Endodermal cell (in vitro differentiated cells): ENCODE data around the gene TCF3. TPM values are rescaled to one million over a fixed set of nuclear protein-coding genes. Genes with fewer than 3 reads are reported as not detected.

Experiments used
- DNase-seq: peaks from one replicate; pipeline ENCODE4 v3.0.0-alpha.2; 2017
- H3K27ac ChIP-seq: 2 replicates; pipeline ENCODE4 v1.5.1; 2013; ENCODE audit warnings: mild to moderate bottlenecking, low read depth, low read length, moderate library complexity
- H3K27me3 ChIP-seq: 2 replicates; pipeline ENCODE4 v1.6.1; 2013; ENCODE audit warnings: mild to moderate bottlenecking, low read length, moderate library complexity; ENCODE audit not compliant: insufficient read depth, control insufficient read depth, poor library complexity, severe bottlenecking
- H3K36me3 ChIP-seq: 2 replicates; pipeline ENCODE4 v1.7.0; 2013; ENCODE audit warnings: mild to moderate bottlenecking, low read length, moderate library complexity; ENCODE audit not compliant: control insufficient read depth, insufficient read depth
- H3K4me1 ChIP-seq: one replicate; pipeline ENCODE4 v1.7.0; 2013; ENCODE audit warnings: low read length; ENCODE audit not compliant: control insufficient read depth, insufficient read depth
- H3K4me3 ChIP-seq: 2 replicates; pipeline ENCODE4 v1.5.1; 2013; ENCODE audit warnings: mild to moderate bottlenecking, low read length, moderate library complexity
- H3K9ac ChIP-seq: 2 replicates; pipeline ENCODE4 v1.6.1; 2013; ENCODE audit warnings: mild to moderate bottlenecking, low read length, moderate library complexity; ENCODE audit not compliant: poor library complexity, severe bottlenecking; ENCODE audit errors: extremely low read depth
- H3K9me3 ChIP-seq: 2 replicates; pipeline ENCODE4 v1.6.1; 2013; ENCODE audit warnings: mild to moderate bottlenecking, low read length, moderate library complexity; ENCODE audit not compliant: control insufficient read depth
- H3K27ac Mint-ChIP-seq: 2 replicates; pipeline ENCODE4 v1.8.0; 2020; ENCODE audit warnings: mixed read lengths
- H3K27me3 Mint-ChIP-seq: 2 replicates; pipeline ENCODE4 v1.8.0; 2021; ENCODE audit warnings: mild to moderate bottlenecking, mixed read lengths; ENCODE audit not compliant: insufficient read depth
- H3K36me3 Mint-ChIP-seq: 2 replicates; pipeline ENCODE4 v1.8.0; 2020; ENCODE audit warnings: low read depth, mixed read lengths
- H3K4me1 Mint-ChIP-seq: 2 replicates; pipeline ENCODE4 v1.8.0; 2020; ENCODE audit warnings: mixed read lengths
- H3K4me3 Mint-ChIP-seq: 2 replicates; pipeline ENCODE4 v1.8.0; 2020; ENCODE audit warnings: mild to moderate bottlenecking, moderate library complexity, mixed read lengths
- H3K9me3 Mint-ChIP-seq: 2 replicates; pipeline ENCODE4 v1.8.0; 2020; ENCODE audit warnings: mild to moderate bottlenecking, mixed read lengths
- WGBS, 2 experiments: methylation state at CpG; one replicate each; pipeline versions ENCODE4 v1.1.5 to v1.1.7; 2013; ENCODE audit warnings: missing lambda C conversion rate in 2 of 2, mixed read lengths in 1 of 2; ENCODE audit not compliant: insufficient coverage in 1 of 2, insufficient read length in 1 of 2; 5-methylcytosine and 5-hydroxymethylcytosine counted together
- total RNA-seq, 2 donors: library from RNA; stranded (reverse); fragmentation: NEBNext Ultra II Directional in 1 of 2; extraction: Animal tissue kit (Norgen Biotek cat#: 25700) in 1 of 2; gene quantifications; 2 replicates in 1 of 2; 3 replicates in 1 of 2; pipeline ENCODE4 v1.2.1, GENCODE V29; 2021
- TF ChIP-seq, protein P1 (sequence below): fragments of 200-600 bp; sonication (generic); conservative IDR thresholded peaks from 2 replicates; pipeline ENCODE4 v1.5.0; 2021; ENCODE audit warnings: antibody characterized with exemption, mild to moderate bottlenecking

Gene TCF3
- total RNA-seq, 2 donors from 2014 or later = 233 to 268 TPM

GRCh38 chr19:1636325-1637236 is 15.8 kb downstream of the TCF3 start:
- 96 to 97% methylated on average over 20 to 34 of the region's 34 CpGs for WGBS, 2 experiments
- Mint-ChIP-seq H3K4me3 (no peak overlapping the region), H3K4me1 (no peaks in the 10 kb centered on the region), H3K27ac (no peak overlapping the region), H3K9me3 (peaks cover 4% of the 10 kb centered on the region), H3K27me3 (no peaks in the 10 kb centered on the region), H3K36me3 (peaks cover 71% of the 10 kb centered on the region)
- TF ChIP-seq, protein P1, sequence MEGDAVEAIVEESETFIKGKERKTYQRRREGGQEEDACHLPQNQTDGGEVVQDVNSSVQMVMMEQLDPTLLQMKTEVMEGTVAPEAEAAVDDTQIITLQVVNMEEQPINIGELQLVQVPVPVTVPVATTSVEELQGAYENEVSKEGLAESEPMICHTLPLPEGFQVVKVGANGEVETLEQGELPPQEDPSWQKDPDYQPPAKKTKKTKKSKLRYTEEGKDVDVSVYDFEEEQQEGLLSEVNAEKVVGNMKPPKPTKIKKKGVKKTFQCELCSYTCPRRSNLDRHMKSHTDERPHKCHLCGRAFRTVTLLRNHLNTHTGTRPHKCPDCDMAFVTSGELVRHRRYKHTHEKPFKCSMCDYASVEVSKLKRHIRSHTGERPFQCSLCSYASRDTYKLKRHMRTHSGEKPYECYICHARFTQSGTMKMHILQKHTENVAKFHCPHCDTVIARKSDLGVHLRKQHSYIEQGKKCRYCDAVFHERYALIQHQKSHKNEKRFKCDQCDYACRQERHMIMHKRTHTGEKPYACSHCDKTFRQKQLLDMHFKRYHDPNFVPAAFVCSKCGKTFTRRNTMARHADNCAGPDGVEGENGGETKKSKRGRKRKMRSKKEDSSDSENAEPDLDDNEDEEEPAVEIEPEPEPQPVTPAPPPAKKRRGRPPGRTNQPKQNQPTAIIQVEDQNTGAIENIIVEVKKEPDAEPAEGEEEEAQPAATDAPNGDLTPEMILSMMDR = no peak
- no peaks in the 10 kb centered on the region for H3K9me3 ChIP-seq
- DNase-seq = no peak
- no peak overlapping the region for H3K27ac ChIP-seq
- no peaks in the 10 kb centered on the region for H3K27me3 ChIP-seq
- no peak overlapping the region for H3K9ac ChIP-seq
- H3K4me1 ChIP-seq = no peaks in the 10 kb centered on the region
- H3K4me3 ChIP-seq = no peak overlapping the region
- peaks cover 85% of the 10 kb centered on the region for H3K36me3 ChIP-seq

- Mint-ChIP-seq H3K27ac (no peak overlapping the region), H3K4me1 (no peaks in the 10 kb centered on the region), H3K9me3 (peaks cover 4% of the 10 kb centered on the region), H3K27me3 (no peaks in the 10 kb centered on the region), H3K36me3 (peaks cover 67% of the 10 kb centered on the region), H3K4me3 (no peak overlapping the region)
- Histone ChIP-seq H3K9me3 (no peaks in the 10 kb centered on the region), H3K36me3 (peaks cover 85% of the 10 kb centered on the region), H3K4me1 (no peaks in the 10 kb centered on the region), H3K27me3 (no peaks in the 10 kb centered on the region), H3K9ac (no peak overlapping the region), H3K4me3 (no peak overlapping the region), H3K27ac (no peak overlapping the region)
- 97 to 100% methylated on average over 3 to 5 of the region's 5 CpGs for WGBS, 2 experiments
- TF ChIP-seq, protein P1 = no peak
- DNase-seq = no peak
Measured at GRCh38 chr19:1634938-1635243, 17.5 kb downstream of the TCF3 start.

GRCh38 chr19:1634242-1634937 is 18.0 kb downstream of the TCF3 start:
- no peaks in the 10 kb centered on the region for H3K4me1 ChIP-seq
- H3K4me1 Mint-ChIP-seq = no peaks in the 10 kb centered on the region
- no peak overlapping the region for H3K4me3 Mint-ChIP-seq
- WGBS, 2 experiments = 95 to 100% methylated on average over 13 to 19 of the region's 19 CpGs
- TF ChIP-seq, protein P1 = no peak
- H3K27me3 ChIP-seq = no peaks in the 10 kb centered on the region
- H3K4me3 ChIP-seq = no peak overlapping the region
- no peak overlapping the region for H3K27ac Mint-ChIP-seq
- H3K9me3 ChIP-seq = no peaks in the 10 kb centered on the region
- peaks cover 65% of the 10 kb centered on the region for H3K36me3 Mint-ChIP-seq
- H3K27me3 Mint-ChIP-seq = no peaks in the 10 kb centered on the region
- peaks cover 4% of the 10 kb centered on the region for H3K9me3 Mint-ChIP-seq
- H3K36me3 ChIP-seq = peaks cover 85% of the 10 kb centered on the region
- H3K27ac ChIP-seq = no peak overlapping the region
- H3K9ac ChIP-seq = no peak overlapping the region
- no peak for DNase-seq
